Esophagus muscularis mucosa (tissue), 3 donors: Measurements from ENCODE around the gene GALNT15.
A peak's percentile ranks its signal among the peaks of the same experiment; 100 is the strongest.

Experiments used
- CTCF ChIP-seq, 3 experiments: fragments of 200-600 bp in 2 of 3; fragments of 450-650 bp in 1 of 3; sonication (generic) in 2 of 3; IDR thresholded peaks; one replicate each; pipeline ENCODE4 v1.5.1; 2017 to 2019; ENCODE audit warnings: antibody characterized with exemption in 3 of 3, mild to moderate bottlenecking in 2 of 3, moderate library complexity in 1 of 3
- POLR2A ChIP-seq: fragments of 450-650 bp; IDR thresholded peaks from one replicate; pipeline ENCODE4 v1.6.1; 2017; ENCODE audit warnings: antibody characterized with exemption, moderate library complexity, mild to moderate bottlenecking, low read depth
- POLR2AphosphoS5 ChIP-seq, 2 donors: sonication (generic); formaldehyde crosslinking; IDR thresholded peaks; one replicate each; pipeline ENCODE4 v1.6.1; 2017; ENCODE audit warnings: antibody characterized with exemption in 2 of 2

GRCh38 chr3:16240229-16241023, 65.9 kb downstream of the GALNT15 start:
- no peak for TF ChIP-seq CTCF (IDR thresholded peaks at IDR 0.05)
- no peak for TF ChIP-seq POLR2A
- TF ChIP-seq POLR2AphosphoS5 (IDR thresholded peaks at IDR 0.05): peak in 1 of 2 donors; percentile 42
